ENCODE measurements around the gene IRF7. TPM values are rescaled to one million over a fixed set of nuclear protein-coding genes. Genes with fewer than 3 reads are reported as not detected.
"Not testable (repeated sequence)": the region's sequence is repeated elsewhere in the genome, so short reads cannot be mapped to it uniquely, and the experiment has no call there.

IRF7 gene
- total RNA-seq, 1 donor from 2014 or later: 40.8 TPM

DNA sequence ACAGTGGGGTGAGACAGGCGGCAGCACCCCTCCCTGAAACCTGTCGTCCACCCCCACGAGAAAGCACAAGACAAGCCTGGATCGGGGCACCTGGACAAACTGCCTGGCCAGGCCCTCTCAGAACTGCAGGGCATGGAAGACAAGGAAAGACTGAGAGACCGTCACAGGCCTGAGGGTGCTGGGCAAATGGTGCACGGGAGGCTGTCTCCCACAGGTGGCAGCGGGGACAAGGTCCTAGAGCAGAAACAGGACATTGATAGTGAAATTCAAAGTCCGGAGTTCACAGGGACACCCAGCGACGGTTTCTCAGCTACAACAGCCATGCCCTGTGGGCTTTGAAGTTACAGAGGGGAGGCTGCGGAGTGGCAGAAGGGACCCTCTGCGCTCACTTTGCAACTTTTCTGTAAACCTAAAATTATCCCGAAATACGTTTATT, 42.0 kb upstream of the IRF7 start:
- no peak for DNase-seq (ENCODE audit: low read depth)
- TF ChIP-seq, protein P1, sequence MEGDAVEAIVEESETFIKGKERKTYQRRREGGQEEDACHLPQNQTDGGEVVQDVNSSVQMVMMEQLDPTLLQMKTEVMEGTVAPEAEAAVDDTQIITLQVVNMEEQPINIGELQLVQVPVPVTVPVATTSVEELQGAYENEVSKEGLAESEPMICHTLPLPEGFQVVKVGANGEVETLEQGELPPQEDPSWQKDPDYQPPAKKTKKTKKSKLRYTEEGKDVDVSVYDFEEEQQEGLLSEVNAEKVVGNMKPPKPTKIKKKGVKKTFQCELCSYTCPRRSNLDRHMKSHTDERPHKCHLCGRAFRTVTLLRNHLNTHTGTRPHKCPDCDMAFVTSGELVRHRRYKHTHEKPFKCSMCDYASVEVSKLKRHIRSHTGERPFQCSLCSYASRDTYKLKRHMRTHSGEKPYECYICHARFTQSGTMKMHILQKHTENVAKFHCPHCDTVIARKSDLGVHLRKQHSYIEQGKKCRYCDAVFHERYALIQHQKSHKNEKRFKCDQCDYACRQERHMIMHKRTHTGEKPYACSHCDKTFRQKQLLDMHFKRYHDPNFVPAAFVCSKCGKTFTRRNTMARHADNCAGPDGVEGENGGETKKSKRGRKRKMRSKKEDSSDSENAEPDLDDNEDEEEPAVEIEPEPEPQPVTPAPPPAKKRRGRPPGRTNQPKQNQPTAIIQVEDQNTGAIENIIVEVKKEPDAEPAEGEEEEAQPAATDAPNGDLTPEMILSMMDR (conservative IDR thresholded peaks at IDR 0.05; ENCODE audit: low read depth, low read length): no peak
- no peak overlapping the region for H3K4me3 ChIP-seq (ENCODE audit: low read depth, low read length)

DNA sequence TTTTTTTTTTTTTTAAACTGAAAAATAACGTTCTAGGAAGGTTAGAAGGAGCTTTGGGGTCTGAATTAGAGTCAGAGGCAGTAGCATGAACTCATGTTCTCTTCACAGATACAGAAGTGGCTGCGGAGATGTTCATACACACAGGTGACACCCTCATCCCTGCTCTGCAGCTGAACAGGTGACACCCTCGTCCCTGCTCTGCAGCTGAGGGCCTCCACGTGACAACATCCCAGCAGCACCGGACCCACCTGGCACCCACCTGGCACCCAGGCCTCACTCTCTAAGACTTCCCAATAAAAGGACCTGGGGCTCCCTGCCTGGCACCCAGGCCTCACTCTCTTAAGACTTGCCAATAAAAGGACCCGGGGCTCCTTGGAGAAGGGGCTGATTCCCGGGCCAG, 41.1 kb upstream of the IRF7 start:
- TF ChIP-seq, protein P1 (conservative IDR thresholded peaks at IDR 0.05; ENCODE audit: low read depth, low read length): no peak
- no peak overlapping the region for H3K4me3 ChIP-seq (ENCODE audit: low read depth, low read length)

DNA sequence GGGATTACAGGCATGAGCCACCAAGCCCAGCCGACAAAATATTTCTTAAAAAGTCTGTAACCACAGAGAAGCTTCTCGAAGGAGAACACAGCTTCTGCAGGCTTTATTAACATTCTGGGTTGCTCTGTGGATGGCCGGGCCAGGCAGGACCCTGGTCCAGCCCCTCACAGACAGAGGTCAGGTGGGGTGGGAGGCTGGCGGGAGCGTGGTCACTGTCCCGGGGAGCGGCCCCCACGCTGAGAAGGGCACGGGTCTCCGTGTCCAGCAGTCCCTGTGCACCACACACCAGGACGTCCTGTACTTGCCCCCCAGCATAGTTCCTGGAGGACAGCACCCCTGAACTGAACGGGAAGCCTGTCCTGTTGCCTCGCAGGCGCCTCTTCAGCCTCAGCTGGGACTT, 40.7 kb upstream of the IRF7 start:
- TF ChIP-seq, protein P1 (conservative IDR thresholded peaks at IDR 0.05; ENCODE audit: low read depth, low read length): no peak
- no peak for DNase-seq (ENCODE audit: low read depth)
- H3K4me3 ChIP-seq (ENCODE audit: low read depth, low read length): no peak overlapping the region

More for the DNA sequence above, 41.1 kb upstream of the IRF7 start:
- no peak for DNase-seq (ENCODE audit: low read depth)

DNA sequence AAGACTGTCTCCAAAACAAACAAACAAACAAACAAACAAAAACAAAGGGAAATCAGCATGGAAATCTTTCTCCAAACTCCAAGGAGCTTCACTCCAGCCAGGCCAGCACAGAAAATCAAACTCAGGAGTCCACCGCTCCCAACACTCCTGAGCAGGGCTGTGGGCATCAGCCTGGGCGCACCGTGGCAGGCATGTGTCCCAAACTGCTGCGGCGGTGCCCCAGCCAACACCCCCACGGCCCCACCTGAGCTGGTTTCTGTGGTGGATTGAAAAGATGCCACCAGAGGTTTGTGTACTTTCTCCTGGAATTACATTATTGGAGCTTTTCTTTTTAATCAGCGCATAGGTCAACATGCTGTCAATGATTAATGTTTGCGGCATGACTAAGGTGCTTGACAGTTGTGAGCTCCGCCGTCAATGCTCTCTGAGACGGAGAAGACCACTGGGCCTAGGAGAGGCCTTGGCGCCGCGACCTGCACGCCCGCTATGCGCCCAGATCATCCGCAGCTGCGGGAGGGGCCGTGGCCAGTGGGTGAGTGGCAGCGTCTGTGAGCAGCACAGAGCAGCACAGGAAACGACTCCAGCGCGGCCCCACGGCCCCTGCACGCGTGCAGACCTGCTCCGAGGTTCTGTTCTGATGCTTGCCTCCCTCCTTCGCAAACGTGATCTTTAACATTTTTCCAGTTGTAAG, 39.4 kb upstream of the IRF7 start:
- DNase-seq (ENCODE audit: low read depth): peak; percentile 59
- peak overlapping the region; percentile 7 for H3K4me3 ChIP-seq (ENCODE audit: low read depth, low read length)
- TF ChIP-seq, protein P1 (conservative IDR thresholded peaks at IDR 0.05; ENCODE audit: low read depth, low read length): no peak

DNA sequence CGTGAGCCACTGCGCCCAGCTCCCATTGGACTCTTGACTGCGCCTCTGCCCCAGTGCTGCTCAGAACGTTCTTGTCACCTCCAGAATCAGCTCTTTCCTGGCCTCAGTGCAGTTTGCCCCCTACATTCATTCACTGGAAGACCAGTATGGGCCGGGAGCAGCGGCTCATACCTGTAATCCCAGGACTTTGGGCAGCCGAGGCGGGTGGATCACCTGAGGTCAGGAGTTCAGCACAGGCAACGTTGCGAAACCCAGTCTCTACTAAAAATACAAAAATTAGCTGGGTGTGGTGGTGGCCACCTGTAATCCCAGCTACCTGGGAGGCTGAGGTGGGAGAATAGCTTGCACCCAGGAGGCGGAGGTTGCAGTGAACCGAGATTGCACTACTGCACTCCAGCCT, 38.7 kb upstream of the IRF7 start:
- H3K4me3 ChIP-seq (ENCODE audit: low read depth, low read length); DNase-seq (ENCODE audit: low read depth): not testable (repeated sequence)

DNA sequence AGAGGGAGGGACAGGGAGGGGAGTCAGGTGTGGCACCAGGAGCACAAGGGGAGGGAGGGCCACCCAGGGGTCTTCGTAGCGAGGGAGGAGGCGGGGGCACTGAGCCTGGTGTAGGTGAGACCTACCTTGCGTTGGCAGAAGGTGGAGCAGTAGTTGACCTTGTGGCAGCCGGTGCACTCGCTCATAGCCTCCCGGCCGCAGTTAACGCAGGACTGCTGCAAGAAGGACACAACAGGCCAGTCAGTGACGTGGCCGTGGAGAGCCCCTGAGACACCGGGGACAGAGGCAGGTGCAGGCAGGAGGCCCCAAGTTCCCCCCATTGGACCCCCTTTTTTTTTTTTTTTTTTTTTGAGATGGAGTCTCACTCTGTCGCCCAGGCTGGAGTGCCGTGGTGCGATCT, 38.1 kb upstream of the IRF7 start:
- TF ChIP-seq, protein P1 (conservative IDR thresholded peaks at IDR 0.05; ENCODE audit: low read depth, low read length): no peak
- no peak overlapping the region for H3K4me3 ChIP-seq (ENCODE audit: low read depth, low read length)
- no peak for DNase-seq (ENCODE audit: low read depth)

DNA sequence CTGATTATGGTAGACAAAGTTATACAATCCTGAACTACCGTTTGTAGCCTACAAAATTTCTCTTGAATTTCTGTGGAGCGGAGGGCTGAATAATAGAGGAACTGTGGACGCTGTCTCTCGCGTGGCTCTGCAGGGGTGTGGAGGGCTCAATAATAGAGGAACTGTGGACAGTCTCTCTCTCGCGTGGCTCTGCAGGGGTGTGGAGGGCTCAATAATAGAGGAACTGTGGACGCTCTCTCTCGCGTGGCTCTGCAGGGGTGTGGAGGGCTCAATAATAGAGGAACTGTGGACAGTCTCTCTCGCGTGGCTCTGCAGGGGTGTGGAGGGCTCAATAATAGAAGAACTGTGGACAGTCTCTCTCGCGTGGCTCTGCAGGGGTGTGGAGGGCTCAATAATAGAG, 37.4 kb upstream of the IRF7 start:
- not testable (repeated sequence) for H3K4me3 ChIP-seq (ENCODE audit: low read depth, low read length); DNase-seq (ENCODE audit: low read depth)

DNA sequence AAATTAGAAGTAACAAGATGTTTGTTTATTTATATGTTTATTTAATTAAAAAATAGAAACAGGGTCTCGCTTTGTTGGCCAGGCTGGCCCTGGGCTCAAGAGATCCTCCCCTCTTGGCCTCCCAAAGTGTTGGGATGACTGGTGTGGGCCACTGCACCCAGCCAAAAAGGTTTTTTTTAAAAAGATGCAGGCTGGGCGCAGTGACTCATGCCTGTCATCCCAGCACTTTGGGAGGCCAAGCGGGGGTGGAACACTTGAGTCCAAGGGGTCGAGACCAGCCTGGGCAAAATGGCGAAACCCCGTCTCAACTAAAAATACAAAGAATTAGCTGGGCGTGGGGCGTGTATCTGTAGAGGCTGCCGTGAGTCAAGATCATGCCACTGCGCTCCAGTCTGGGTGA, 34.7 kb upstream of the IRF7 start:
- TF ChIP-seq, protein P1 (conservative IDR thresholded peaks at IDR 0.05; ENCODE audit: low read depth, low read length): no peak
- no peak overlapping the region for H3K4me3 ChIP-seq (ENCODE audit: low read depth, low read length)
- no peak for DNase-seq (ENCODE audit: low read depth)

DNA sequence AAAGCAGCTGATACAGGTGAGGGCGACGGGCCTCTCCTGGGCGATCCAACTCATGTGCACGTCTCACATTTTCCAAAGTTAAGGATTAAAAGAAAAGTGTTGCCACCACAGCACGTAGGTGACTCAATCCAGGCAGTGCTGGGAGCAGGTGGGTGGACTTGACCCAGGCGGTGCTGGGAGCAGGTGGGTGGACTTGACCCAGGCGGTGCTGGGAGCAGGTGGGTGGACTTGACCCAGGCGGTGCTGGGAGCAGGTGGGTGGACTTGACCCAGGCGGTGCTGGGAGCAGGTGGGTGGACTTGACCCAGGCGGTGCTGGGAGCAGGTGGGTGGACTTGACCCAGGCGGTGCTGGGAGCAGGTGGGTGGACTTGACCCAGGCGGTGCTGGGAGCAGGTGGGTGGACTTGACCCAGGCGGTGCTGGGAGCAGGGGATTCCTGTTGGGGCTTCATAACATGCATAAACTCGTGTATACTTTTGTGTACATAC, 32.0 kb upstream of the IRF7 start:
- DNase-seq (ENCODE audit: low read depth); H3K4me3 ChIP-seq (ENCODE audit: low read depth, low read length): not testable (repeated sequence)
